Fibroblast of lung (primary cell): Measurements from ENCODE around the gene ST8SIA4. TPM values are rescaled to one million over a fixed set of nuclear protein-coding genes. Genes with fewer than 3 reads are reported as not detected.
A peak's percentile ranks its signal among the peaks of the same experiment; 100 is the strongest.

Source experiments
- DNase-seq, 2 donors: peaks; one replicate each; pipeline versions ENCODE4 v3.0.0 to v3.0.0-alpha.2; 2010; ENCODE audit warnings: low read depth in 2 of 2
- H2AFZ ChIP-seq: 2 replicates; pipeline ENCODE4 v1.5.1; 2012; ENCODE audit warnings: low read length, control low read depth, inconsistent platforms
- H3K27ac ChIP-seq: 2 replicates; pipeline ENCODE4 v1.5.1; 2011; ENCODE audit warnings: low read length, control low read depth; ENCODE audit not compliant: insufficient read depth
- H3K27me3 ChIP-seq: 2 replicates; pipeline ENCODE4 v1.5.1; 2011; ENCODE audit warnings: mild to moderate bottlenecking, low read length; ENCODE audit not compliant: control insufficient read depth, insufficient read depth
- H3K36me3 ChIP-seq: 2 replicates; pipeline ENCODE4 v1.5.1; 2011; ENCODE audit warnings: low read length; ENCODE audit not compliant: control insufficient read depth, insufficient read depth
- H3K4me1 ChIP-seq: 2 replicates; pipeline ENCODE4 v1.5.1; 2011; ENCODE audit warnings: low read length; ENCODE audit not compliant: control insufficient read depth, insufficient read depth; ENCODE audit errors: extremely low read depth
- H3K4me2 ChIP-seq: 2 replicates; pipeline ENCODE4 v1.5.1; 2011; ENCODE audit warnings: low read length, control low read depth; ENCODE audit not compliant: insufficient read depth; ENCODE audit errors: extremely low read depth
- H3K4me3 ChIP-seq, 4 experiments: fragments of 200-600 bp in 1 of 4; sonication (generic) in 1 of 4; replicated peaks in 1 of 4; 2 replicates each; pipeline ENCODE4 v1.5.1; 2011 to 2016; ENCODE audit warnings: low read length in 4 of 4, low read depth in 3 of 4, mild to moderate bottlenecking in 3 of 4, control low read depth in 2 of 4, inconsistent platforms in 1 of 4, mixed read lengths in 1 of 4; ENCODE audit not compliant: insufficient read depth in 1 of 4; ENCODE audit errors: control extremely low read depth in 1 of 4
- H3K79me2 ChIP-seq: 2 replicates; pipeline ENCODE4 v1.5.1; 2012; ENCODE audit warnings: mild to moderate bottlenecking, low read length, inconsistent platforms; ENCODE audit not compliant: control insufficient read depth, insufficient read depth
- H3K9ac ChIP-seq: 2 replicates; pipeline ENCODE4 v1.5.1; 2011; ENCODE audit warnings: mild to moderate bottlenecking, low read length, control low read depth; ENCODE audit not compliant: insufficient read depth
- H3K9me3 ChIP-seq: 2 replicates; pipeline ENCODE4 v1.5.1; 2012; ENCODE audit warnings: low read depth, low read length; ENCODE audit not compliant: control insufficient read depth, insufficient read depth
- H4K20me1 ChIP-seq: 2 replicates; pipeline ENCODE4 v1.5.1; 2011; ENCODE audit warnings: low read length; ENCODE audit not compliant: control insufficient read depth, insufficient read depth; ENCODE audit errors: extremely low read depth
- CTCF ChIP-seq, 2 donors: IDR thresholded peaks in 1 of 2; conservative IDR thresholded peaks in 1 of 2; 1 replicate in 1 of 2; 2 replicates in 1 of 2; pipeline ENCODE4 v1.5.1; 2011 to 2012; ENCODE audit warnings: low read length in 2 of 2, control low read depth in 1 of 2, inconsistent platforms in 1 of 2, low read depth in 1 of 2, mild to moderate bottlenecking in 1 of 2
- EZH2 ChIP-seq: IDR thresholded peaks from 2 replicates; pipeline ENCODE4 v1.5.1; 2012; ENCODE audit warnings: low read length, control low read depth, mild to moderate bottlenecking; ENCODE audit errors: missing control alignments
- polyA plus RNA-seq, 2 donors: library from polyadenylated mRNA; depleted of rRNA in 1 of 2; stranded (reverse) in 1 of 2; unstranded in 1 of 2; fragments of >200 nt; gene quantifications; 2 replicates each; pipeline ENCODE4 v1.2.1, GENCODE V29; 2011 to 2012; ENCODE audit warnings: missing spikeins in 1 of 2
- total RNA-seq: library from RNA; depleted of rRNA; stranded (reverse); fragments of >200 nt; gene quantifications from 2 replicates; pipeline ENCODE4 v1.2.1, GENCODE V29; 2014

ST8SIA4 gene
- total and polyA plus RNA-seq, 2 donors (not counting 1 experiment from before 2014, with no cell fraction given): 0.02 to 0.33 TPM

DNA sequence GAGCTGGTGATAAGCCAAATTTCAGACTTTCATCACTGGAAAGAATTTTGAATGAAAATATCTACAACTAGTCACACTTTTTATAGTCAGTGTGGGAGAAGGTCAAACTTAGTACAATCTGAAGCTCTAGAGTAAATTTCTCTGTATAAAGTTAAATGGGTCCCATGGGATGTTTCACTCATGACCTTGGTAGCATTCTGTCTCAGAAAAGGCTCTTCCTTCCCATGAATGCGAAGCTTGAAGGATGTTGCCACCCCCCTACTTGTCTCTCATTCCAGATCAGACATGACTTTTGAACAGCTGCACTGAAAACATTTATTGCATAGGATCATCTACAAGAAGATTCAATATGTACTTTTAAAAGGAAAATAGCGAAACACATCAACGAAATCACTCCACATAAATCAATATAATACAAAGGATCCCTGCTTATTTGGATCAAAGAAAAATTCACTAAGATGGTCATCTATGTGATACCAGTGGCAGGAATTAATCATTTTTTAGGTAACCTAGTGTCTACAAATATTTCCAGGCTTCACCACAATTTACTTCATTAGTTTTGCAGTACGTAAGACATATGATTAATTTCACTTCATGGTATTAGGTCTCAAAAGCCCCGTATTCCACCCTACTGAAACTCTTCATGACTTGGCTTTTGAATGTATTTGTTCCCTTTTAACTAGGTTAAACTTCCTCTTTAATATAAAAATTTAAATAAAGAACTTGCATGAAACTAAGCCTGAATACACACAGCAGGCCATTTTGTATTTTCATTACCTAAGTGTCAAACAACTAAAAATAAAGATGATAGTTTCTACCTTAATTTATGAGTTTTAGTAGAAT lies 4.4 kb downstream of the ST8SIA4 start:
- H3K9me3 ChIP-seq: no peaks in the 10 kb centered on the region
- no peak for DNase-seq
- no peak overlapping the region for H3K4me2 ChIP-seq

GRCh38 chr5:100896054-100896453 lies 7.0 kb downstream of the ST8SIA4 start:
- H2AFZ ChIP-seq: no peak overlapping the region
- DNase-seq: no peak
- no peak overlapping the region for H3K27ac ChIP-seq
- no peaks in the 10 kb centered on the region for H3K36me3 ChIP-seq
- no peak overlapping the region for H3K4me2 ChIP-seq
- no peaks in the 10 kb centered on the region for H3K4me1 ChIP-seq
- peaks cover 3% of the 10 kb centered on the region for H3K27me3 ChIP-seq
- no peaks in the 10 kb centered on the region for H3K79me2 ChIP-seq
- no peaks in the 10 kb centered on the region for H4K20me1 ChIP-seq
- H3K9ac ChIP-seq: no peak overlapping the region
- no peak for TF ChIP-seq EZH2
- TF ChIP-seq CTCF (conservative IDR thresholded peaks at IDR 0.05 in 1 of 2, IDR thresholded peaks at IDR 0.05 in 1 of 2; ENCODE audit: low read depth in 1 of 2, low read length in 2 of 2): no peak
- no peaks in the 10 kb centered on the region for H3K9me3 ChIP-seq
- H3K4me3 ChIP-seq: no peak overlapping the region

More for the DNA sequence above, 4.4 kb downstream of the ST8SIA4 start:
- Histone ChIP-seq H3K79me2 (no peaks in the 10 kb centered on the region), H3K4me1 (no peaks in the 10 kb centered on the region), H3K27ac (no peak overlapping the region), H3K36me3 (no peaks in the 10 kb centered on the region), H3K4me3 (no peak overlapping the region), H4K20me1 (no peaks in the 10 kb centered on the region), H3K27me3 (peaks cover 5% of the 10 kb centered on the region), H3K9ac (no peak overlapping the region), H2AFZ (no peak overlapping the region)
- TF ChIP-seq EZH2: no peak

DNA sequence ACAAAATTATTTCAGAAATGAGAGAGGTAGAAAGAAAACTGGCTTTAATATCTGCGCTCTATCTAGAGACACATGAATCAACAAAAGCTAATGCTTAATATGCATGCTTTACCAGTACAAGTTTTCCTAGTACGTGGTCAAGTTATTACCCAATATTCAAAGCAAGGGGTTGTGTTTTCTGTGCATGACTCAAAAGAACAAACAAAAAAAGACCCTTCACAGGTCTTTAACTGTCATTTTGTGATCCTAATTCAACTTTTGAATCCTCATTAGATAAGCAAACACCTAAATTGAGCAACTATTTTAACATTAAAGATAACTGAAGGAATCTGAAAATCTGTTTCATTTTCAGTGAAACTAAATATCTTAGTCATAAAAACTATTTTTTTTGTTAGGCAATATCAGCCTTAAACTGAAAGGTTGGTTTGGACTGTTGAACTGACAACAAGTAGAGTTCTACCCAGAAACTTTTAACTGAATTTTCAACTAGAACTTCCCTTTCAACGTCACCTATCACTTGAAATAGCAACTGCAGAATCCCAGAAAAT lies 12.5 kb downstream of the ST8SIA4 start:
- peak overlapping the region in 1 of 4 experiments; percentile 52 for H3K4me3 ChIP-seq
- no peak overlapping the region for H3K27ac ChIP-seq
- no peak for TF ChIP-seq EZH2
- no peak for TF ChIP-seq CTCF (conservative IDR thresholded peaks at IDR 0.05 in 1 of 2, IDR thresholded peaks at IDR 0.05 in 1 of 2; ENCODE audit: low read depth in 1 of 2, low read length in 2 of 2)

More for the DNA sequence above, 12.5 kb downstream of the ST8SIA4 start:
- Histone ChIP-seq H3K4me1 (no peaks in the 10 kb centered on the region), H3K36me3 (no peaks in the 10 kb centered on the region), H3K4me2 (no peak overlapping the region), H3K79me2 (no peaks in the 10 kb centered on the region), H3K9me3 (no peaks in the 10 kb centered on the region), H3K27me3 (no peaks in the 10 kb centered on the region), H4K20me1 (no peaks in the 10 kb centered on the region), H2AFZ (no peak overlapping the region), H3K9ac (no peak overlapping the region)
- peak; percentile 19 to 62 for DNase-seq
